GM13976 (cell line): Measurements from ENCODE around the gene CSMD2.

Experiments used
- DNase-seq: peaks from one replicate; pipeline ENCODE4 v3.0.0; 2012; ENCODE audit warnings: low spot score
- in situ Hi-C: fragments of 300-500 bp; cut with MboI; formaldehyde crosslinking; loops from one replicate; pipeline ENCODE4 v1.12.0; 2022; ENCODE audit warnings: low sequenced_read_pairs, mixed read lengths, inconsistent platforms; ENCODE audit not compliant: unreplicated experiment
- TF ChIP-seq, protein P1 (sequence below): IDR thresholded peaks from 2 replicates; pipeline ENCODE4 v1.5.1; 2012; ENCODE audit warnings: borderline replicate concordance, mild to moderate bottlenecking; ENCODE audit not compliant: insufficient read depth; ENCODE audit errors: extremely low read depth, missing control alignments, control extremely low read depth

Gene CSMD2

DNA sequence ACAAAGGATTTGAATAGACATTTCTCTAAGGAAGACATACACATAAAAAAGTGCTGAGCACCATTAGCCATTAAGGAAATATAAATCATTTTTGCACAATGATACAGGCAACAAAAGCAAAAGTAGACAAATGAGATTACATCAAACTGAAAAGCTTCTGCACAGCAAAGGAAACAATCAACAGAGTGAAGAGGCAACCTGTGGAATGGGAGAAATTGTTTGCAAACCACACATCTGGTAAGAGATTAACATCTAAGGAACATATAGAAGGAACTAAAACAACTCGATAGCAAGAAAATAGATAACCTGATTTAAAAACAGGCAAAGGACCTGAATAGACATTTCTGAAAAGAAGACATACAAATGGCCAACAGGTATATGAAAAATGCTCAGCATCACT, 635.1 kb downstream of the CSMD2 start:
- DNase-seq = no peak
- in situ Hi-C loops = no loop called here
- TF ChIP-seq, protein P1, sequence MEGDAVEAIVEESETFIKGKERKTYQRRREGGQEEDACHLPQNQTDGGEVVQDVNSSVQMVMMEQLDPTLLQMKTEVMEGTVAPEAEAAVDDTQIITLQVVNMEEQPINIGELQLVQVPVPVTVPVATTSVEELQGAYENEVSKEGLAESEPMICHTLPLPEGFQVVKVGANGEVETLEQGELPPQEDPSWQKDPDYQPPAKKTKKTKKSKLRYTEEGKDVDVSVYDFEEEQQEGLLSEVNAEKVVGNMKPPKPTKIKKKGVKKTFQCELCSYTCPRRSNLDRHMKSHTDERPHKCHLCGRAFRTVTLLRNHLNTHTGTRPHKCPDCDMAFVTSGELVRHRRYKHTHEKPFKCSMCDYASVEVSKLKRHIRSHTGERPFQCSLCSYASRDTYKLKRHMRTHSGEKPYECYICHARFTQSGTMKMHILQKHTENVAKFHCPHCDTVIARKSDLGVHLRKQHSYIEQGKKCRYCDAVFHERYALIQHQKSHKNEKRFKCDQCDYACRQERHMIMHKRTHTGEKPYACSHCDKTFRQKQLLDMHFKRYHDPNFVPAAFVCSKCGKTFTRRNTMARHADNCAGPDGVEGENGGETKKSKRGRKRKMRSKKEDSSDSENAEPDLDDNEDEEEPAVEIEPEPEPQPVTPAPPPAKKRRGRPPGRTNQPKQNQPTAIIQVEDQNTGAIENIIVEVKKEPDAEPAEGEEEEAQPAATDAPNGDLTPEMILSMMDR = no peak

DNA sequence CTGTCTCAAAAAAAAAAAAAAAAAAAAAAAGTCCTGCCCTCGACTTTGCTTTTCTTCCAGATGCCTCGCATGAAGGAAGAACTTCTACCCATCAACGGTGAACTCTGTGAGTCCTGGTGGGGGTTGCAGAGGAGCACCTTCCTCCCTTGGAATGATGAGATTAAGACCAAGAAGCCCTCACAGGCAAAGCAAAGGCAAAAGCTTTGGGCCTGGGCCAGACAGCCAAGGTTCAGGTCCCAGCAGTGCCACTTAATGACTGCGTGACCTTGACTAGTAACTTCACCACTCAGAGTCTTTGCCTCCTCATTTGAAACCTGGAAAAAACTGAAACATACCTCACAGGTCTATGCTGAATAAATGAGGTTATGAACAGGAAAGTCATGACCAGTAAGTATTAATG, 637.1 kb downstream of the CSMD2 start:
- DNase-seq = no peak
- TF ChIP-seq, protein P1 = no peak

DNA sequence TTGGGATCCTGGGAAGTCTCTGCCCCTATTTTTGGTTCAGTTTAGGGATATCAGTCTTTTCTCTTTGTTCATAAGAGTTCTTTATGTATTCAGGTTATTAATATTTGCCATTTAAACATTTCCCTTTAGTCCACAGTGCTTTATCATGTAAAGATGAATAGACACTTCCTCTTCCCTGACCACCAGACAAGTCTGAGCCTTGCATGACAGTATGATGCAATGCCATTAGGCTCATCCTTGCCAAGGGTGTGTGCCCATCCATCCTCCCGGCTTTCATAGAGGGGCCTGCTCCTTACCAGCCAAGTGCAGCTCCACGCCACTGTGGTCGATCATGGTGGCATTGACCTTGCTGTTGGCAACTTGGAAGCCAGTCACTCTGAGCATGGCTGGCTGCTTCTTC, 640.4 kb downstream of the CSMD2 start:
- in situ Hi-C loops = no loop called here
- DNase-seq = no peak
- TF ChIP-seq, protein P1 = no peak

More for the DNA sequence above, 637.1 kb downstream of the CSMD2 start:
- in situ Hi-C loops = no loop called here

DNA sequence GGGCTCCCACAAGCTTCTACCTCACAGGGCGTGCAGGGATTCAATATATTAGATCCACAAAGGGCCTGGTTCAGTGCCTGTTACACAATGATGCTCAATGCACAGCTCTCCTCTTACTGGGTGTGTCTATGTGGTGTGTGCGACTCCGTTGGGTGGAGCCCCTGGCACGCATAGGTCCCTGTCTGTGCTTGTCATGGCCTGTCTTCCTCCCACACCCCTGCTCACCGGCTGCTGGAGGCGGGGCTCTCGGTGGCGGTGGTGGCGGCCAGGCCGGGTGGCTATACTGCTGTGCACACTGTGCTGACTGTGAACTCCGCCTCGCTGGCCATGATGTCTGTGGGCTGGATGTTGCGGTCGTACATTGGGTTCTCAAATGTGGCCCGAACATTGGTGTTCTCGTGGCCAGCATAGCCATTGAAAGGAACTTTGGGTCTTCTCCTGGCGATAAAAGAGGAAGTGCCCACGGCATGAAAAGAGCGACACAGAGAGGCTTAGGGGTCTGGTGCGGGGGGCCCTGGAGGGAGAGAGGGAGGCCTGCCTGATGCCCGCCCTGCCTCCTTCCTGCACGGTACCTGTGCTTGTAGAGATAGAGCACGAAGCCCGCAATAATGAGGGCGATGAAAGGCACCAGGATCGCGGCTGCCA, 645.7 kb downstream of the CSMD2 start:
- no peak for DNase-seq
- in situ Hi-C loops = no loop called here
- TF ChIP-seq, protein P1 = no peak

DNA sequence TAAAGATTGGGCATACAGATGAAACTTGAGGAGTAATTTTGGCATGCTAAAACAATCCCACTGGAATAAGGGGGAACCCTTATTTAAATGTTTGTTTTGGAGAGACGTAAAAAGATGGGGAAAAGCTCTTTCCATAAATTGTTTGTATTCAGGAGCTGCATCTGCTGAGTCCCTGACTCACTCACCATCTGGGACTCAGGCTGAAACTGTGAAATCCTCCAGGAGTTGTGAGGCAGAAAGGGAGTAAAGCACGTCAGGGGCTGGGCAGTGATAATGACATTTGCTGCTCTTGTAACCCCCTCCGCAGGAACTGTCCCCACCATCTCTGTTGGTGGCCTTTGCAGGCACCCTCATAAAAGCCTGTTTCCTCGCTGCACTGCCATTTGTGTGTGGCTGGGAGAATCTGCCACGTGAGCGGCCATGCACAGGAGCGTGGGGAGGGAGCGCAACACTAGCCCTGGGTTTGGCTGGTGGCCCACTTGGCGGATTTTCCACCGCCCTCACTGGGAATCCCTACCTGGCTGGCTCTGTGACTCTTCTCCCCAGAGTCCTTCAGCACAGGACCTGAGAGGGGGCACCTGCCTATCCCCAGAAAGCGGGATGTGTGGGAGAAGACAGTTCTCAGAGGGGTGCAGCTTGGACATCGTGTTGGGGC, 647.3 kb downstream of the CSMD2 start:
- no peak for DNase-seq
- TF ChIP-seq, protein P1 = no peak
- in situ Hi-C loops = no loop called here

DNA sequence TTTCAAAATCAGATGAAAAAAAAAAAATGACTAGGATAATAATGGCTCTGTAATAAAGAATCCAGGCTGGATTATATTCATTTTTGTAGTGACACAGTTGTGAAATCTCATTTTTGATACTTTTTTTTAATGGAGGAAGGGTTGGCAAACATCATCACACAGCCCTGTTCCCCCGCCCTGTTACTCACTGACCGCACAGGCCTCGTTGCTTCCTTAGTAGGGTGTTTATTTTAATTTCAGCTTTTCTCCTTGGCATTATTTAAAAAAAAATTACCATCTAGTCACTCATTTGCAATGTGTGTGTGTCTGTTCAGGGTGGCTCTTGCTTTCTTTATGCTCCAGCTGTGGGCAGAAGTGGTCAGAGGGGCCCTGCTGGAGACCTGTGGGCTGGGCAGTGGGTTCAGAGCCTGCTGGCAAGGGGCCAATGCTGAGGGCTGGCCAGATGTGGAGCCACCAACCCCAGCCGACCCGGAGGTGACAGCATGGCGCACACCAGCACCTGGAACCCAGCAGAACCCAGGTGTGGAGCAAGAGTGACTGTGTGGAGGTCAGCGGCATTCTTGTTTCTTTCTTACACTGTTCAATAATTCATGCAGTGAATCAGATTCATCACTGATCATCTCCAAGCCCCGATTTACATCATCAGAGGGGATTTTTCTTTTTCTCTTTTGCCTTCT, 648.0 kb downstream of the CSMD2 start:
- TF ChIP-seq, protein P1 = no peak
- in situ Hi-C loops = no loop called here
- DNase-seq = no peak
